Inferior parietal cortex (tissue), 1 donor: ENCODE data around the gene ARID5A.
A peak's percentile ranks its signal among the peaks of the same experiment; 100 is the strongest.

Source experiments
- DNase-seq: peaks from one replicate; pipeline ENCODE4 v3.0.0-alpha.2; 2016; ENCODE audit errors: extremely low spot score

ARID5A gene

DNA sequence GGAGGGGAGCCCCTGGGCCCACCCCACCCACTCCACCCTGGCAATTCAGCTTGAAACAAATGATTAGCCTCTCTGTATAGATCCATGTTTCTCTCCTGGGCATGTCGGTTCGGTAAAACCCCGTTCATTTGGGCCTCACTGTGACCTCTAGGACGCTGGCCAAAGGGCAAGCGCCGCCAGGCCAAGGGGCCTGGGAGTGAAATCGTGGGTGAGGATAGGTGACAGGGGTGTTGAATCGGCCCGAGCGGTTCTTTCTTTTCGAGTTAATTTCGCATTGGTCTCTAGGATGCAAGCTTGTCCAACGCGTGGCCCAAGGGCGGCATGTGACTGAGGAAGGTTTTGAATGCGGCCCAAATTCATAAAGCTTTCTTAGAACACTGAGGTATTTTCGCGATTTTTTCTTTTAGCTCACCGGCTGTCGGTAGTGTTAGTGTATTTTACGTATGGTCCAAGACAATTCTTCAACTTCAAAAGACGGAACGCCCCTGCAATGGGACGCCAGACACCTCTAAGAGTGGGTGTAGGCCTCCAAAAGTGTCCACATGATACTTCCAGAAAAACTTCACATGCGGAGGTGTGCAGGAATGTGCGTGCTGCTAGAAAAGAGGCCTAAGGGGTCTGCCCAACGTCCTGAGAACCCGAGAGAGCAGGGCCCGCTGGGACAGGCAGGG lies 9.8 kb upstream of the ARID5A start:
- DNase-seq, result no peak

DNA sequence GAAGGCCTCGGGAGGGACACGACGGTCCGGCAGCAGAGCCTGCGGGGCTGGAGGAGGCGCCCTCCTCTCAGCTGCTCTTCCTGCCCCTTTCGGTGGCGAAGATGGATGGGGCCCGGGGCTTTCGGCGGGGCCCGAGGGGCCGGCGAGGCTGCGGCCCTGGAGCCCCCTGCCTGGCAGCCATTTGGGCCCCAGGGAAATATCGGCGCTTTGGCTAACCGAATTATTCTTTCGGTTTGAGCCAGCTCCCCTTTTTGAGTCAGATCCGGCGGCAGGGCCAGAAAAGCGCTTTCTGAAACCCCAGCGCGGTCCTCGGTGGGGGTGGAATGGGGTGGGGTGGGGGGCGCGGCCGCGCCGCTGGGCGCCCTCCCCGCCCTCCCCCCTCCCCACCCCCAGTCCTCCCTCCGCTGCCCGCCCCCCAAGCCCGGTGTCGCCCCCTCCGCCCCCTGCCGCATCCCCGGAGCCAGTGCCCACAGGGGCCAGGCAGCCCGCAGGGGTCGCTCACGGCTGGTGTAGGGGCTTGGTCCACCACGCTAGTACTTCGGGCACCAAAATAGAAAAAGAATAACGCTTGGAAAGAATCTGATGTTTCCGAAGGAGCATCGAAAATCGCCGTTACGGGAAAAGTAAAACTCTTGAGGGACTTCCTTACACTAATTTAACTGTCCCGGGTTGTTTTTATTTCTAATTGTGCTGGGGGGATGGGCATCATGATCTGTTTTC lies 9.1 kb upstream of the ARID5A start:
- no peak for DNase-seq

DNA sequence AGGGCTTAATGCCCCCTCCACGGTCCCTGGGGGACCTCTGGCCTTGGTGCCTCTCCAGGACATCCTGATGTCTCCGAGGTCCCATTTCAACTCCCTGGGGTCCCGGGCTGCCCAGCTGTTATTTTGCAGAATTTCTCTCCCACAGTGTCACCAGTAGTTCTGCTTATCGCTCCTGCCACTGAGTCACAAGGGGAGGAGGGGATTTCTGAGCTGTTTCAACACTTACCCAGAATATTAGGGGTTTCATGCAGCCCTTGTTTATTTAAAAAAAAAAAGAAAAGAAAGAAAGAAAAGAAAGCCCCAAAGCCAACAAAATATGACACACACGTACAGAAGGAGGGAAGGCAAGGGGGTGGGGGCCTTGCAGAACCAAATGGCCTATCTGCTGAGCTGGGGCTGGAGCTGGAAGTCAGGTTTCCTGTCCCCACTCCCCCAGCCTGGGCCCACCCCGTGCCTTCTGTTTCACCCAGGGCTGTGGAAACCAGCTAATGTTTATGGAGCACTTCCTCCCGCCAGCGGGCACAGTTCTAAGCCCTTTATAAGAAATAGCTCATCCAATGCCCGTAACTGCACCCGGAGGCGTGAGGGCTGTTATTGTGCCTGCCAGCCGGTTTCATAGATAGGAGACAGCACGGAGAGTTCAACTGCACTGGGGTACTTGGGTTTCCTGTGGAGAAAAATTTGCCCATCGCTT lies 8.4 kb upstream of the ARID5A start:
- no peak for DNase-seq

DNA sequence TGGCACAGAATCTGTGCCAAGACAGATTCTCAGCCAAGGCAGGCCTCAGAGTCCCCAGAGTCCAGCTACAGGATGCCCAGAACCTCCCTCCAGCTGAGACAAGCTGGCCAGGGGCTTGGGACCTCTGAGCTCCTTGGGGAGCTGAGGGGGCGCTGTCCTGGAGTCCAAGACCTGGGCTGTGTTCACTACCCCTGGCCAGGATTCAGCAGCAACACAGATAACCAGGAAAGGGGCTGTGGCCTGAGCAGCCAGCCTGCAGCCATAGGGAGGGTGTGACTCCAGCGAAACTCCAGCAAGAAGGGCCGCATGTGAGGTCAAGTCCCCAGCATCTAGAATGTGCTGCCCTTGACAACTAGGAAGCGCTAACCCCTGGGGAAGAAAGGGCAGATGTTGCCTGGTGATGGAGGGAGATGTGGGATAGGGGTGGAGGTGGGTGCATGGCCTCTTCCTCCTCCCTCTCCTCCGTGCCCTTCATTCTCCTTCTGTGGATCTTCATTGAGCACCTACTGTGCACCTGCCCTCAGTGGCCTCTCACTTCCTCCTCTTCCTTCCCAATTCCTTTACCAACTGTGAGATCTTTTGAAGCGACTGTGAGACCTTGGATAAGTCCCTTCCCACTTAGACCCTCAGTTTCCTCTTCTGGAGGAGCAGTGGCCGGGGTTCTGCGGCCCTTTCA lies 7.7 kb upstream of the ARID5A start:
- DNase-seq, result no peak

DNA sequence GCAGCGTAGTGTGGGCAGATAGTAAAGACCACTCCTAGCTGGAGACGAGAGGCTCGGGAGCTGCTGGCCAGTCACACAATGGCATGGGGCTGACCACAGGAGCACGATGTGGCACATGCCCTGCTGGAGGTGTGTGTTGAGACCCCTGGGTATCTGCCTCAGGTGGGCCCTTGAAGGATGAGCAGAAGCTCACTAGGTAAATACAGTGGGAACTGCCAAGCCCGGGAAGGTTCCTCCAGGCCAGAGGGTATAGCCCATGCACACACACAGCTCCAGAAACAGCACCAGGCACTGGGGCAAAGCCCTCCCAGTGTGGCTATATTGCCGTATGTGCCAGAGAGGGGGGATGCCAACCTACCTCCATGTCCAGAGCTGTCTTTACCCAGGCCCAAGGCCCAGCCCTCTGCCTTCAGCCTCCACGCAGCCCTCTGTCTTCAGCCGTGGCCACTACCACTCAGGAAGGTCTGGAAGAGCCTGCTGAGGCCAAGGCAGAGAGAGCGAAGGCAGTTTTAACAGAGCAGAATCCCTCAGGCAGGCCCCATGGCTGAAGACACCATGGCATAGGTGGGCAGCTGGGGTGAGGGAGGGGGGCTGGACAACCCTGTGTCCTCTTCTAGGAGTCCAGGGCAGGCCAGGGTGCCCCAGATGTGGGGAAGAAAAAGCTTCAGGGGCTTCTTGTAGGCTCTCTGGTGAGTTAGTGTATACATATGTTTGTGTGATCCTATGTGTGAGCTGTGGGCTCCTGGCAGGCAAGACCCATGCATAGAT lies 7.0 kb upstream of the ARID5A start:
- no peak for DNase-seq

DNA sequence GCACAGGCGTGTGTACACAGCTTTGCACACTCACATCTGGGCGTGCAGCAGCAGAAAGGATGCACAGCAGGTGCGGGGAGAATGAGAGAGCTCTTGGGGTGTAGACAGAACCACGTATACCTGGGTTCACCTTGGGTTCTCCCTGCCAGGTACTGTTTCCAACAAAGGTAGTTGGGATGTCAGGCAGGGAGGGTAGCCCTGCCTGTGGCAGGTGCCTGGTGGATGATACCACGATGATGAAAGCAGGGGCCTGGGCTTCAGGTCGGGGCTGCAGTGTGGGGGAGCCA lies 6.5 kb upstream of the ARID5A start:
- DNase-seq, result no peak

DNA sequence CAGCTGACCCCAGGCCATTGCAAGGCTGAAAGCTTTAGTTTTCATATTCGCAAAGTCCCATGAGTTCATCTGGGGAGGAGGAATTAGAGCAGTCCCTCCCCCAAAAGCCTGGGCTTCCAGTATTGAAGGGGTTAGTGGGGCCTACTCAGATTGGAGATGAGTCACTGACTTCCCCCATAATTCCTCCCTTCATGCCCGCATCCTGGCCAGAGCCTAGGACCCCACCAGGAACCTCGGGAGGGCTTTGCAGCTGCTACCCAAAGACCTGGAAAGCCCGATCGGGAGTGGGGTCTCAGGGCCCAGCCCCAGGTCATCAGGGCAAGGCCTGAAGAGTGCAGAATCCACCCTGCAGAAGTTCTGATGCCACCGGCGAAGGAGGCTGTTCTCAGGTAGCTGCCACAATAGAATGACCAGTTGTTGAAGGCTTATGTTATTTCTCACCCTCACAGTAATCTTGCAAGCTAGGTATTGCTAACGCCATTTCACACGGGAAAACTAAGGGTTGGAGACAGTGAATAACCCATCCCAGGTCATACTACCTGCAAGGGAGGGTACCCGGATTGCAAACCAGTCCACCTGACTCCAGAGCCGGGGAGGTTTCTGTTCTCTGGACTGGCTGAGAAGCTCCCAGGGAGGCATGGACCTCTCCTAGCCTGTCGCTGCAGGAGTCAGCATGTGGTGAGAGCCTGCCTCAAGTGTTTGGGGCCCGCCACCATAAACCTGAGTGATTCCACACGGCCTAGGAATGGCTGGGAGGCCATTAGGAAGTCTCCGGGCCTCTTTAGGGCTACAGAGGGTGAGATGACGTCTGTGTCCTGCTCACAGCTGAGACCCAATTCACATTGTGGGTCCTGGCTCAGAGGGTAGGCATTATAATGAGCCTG lies 5.8 kb upstream of the ARID5A start:
- no peak for DNase-seq

DNA sequence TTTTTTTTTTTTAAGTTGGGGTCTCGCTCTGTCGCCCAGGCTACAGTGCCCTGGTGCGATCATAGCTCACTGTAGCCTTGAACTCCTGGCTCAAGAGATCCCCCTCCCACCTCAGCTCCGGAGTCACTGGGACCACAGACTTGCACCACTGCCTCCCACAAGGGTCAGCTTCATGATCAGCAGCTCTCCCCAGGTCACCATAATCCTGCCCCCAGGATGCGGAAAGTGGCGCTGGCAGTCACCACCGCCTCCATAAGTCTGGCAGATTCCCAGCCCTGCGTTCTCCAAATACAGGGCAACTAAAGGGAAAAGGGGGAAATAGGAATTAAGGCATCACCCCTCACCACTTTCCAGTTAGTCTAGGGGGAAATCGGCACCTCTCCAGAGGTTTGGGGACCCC lies 5.2 kb upstream of the ARID5A start:
- DNase-seq, result no peak

DNA sequence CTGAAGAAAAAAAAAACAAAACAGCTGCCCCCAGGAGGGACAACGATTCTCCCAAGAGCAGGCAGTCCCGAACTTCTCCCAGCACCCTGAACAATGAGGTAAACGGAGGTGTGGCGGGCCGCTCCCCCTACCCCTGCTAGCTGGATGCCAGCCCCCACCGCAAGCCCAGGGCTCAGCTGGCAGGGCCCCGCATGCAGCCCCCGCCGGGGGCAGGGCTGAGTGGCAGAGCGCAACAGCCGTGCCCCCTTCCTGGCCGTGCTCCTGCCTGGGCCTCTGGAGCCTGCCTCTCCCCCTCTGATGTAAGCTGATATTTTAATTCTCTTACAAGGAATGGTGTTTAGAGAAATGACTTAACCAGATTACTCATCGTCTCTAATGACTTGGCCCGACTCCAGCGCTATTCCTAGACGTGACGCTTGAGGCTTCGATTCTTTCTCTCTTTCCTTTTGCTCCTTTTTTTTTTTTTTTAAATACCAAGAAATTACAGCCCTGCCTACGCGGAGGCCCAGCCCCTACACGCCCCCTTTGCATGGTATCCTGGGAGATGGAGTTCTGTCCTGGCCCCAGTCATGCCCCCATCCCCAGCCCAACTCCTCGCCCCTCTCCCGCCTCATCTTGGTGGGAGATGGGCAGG lies 4.6 kb upstream of the ARID5A start:
- DNase-seq, result peak; percentile 85

DNA sequence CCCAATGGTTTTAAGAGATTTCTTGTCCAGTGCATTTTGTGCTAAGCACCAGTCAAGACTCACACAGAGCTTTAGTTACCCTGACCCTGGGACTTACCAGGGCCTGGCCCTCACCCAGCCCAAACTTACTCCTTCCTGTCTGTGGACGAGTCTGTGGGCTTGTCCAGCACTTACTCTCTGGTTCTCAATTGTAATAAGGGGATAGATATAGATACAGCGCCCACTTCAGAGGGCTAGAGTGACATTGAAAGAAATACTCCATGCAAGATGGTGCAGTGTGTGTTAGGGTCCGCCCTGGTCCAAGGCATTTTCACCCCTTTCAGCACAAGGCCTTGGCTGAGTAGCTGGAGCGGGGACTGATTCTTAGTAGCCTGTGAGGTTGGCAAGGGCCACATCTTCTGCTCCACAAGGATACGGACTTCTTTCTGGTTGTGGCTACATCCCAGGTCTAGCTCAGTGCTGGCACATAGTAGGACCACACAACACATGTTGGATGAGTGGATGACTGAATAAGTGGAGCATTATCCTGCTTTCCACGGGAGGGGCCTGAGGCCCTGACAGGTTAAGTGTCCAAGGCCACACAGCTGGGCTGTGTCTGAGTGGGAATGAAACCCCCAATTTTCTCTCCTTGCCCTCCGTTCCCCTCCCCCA lies 3.8 kb upstream of the ARID5A start:
- no peak for DNase-seq

DNA sequence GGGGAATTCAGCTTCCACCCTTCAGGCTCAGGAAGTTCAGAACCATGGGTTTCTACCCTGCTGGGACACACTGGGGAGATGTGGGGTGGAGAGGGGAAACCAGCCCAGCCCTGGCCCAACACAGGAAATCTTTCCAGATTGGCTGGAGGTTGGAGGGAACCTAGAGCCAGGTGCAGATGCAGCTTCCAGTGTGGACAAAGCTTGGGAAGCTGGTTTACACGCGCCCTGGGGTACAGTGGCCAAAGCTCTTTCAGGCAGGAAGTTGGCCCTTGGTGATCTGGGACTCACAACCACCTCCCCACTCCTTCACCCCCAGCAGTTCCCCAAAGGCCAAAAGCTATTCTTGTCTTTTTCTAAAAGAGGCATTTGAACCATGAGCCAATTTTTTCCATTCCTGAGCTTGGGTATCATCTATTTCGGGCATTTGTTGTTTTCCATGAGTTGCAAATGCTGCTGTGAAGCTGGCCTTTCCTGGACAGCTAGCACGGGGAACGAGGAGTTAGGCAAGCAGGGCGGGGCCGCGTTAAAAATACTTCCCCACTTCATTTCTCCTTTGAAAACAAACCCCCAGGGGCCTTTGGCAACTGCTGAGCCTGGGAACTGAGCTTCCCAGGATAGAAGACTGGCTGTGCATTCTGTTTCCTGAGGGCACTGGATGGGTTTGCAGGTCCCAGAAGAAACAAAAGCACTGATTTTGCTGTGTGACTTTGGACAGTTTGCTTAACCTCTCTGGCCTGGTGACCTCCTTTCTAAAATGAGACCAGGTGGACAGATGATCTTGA lies 3.1 kb upstream of the ARID5A start:
- peak; percentile 39 for DNase-seq

DNA sequence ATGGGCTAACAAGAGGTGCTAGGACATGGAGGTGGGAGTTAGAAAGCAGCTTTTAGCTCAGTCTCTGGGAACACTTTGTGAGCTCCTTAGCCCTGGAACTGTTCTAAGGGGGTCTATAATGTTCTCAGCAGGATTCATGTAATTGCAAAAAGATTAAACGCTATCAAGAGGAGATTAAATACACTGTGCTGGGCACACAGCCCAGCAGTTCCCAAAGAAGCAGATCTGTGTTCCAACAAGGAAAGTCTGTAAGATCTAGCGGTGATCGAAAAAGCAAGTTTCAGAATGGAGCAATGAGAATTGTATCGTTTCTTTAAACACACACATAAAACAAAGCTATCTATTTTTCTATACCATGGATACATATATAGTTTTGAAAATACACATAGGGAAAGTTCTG lies 2.4 kb upstream of the ARID5A start:
- peak; percentile 29 for DNase-seq

DNA sequence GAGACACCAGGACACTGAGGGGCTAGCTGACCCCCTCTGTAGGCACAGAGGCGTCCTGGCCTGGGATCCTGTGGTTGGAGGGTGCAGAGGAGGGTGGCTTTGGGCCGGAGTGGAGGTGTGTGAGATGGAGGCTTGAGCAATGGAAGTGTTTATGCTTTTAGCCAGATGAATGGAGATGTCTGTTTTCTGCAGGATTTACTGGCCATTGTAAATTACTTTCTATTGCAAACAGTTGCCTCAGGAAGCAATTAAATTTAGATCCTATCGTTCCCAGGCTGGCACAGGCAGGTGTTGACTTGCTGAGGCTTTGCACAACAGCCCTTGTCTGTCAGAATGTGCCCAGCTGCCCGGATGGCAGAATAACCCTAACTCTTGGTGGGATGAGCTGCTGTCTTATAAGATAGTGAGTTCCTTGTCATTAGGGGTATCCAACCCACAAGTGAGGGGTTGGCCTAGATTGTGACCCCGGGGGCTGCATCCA lies 1.8 kb upstream of the ARID5A start:
- no peak for DNase-seq

DNA sequence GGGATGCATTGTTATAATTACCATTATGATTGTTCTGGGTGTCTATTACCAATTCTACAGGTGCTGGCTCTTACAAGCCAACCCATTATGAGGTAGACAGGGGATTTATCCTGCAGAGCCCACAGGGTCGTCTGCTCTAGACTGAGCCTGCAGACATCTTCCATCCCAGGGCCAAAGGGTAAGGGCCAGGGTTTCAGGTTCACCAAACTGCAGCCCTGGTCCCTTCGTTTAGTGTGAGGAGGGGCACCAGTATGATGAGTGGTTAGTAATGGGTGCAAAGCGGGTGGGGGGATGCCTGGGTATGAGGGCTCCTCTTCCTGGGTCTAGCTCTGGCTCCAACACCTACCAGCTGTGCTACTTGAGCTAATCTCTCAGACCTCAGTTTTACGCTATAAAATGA lies 1.2 kb upstream of the ARID5A start:
- DNase-seq, result no peak

DNA sequence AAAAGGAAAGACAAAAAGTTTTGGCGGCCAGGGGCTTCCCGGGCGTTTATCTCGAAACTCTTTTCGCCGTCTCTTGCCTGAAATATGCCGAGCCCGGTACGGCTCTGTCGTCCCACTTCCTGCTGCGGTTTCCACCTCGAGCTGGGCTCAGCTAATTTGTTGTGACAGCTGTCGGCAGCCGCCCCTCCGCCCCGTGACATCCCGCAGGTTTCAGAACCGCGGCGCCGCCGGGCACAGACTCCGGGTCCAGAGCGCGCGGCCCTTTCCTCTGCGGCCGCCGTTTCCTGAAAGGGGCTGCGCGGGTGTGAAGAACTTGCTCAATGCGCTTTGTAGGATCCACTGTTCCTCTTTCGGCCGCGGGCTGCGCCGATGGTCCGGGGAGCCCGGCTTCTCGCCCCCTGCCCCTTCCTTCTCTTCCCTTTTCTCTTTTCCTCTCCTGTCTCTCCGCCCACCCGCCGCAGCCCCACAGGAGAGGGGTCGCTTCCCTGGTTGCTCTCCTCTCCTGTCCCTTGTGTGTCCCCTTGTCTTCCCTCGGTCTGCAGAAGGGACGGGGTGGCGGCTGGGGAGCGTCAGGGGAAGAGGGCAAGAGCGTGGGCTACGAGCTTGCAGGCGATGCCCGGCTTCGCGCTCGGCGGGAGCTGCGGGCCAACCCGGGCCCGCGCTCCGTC lies 648 bp downstream of the ARID5A start:
- DNase-seq, result peak; percentile 42

DNA sequence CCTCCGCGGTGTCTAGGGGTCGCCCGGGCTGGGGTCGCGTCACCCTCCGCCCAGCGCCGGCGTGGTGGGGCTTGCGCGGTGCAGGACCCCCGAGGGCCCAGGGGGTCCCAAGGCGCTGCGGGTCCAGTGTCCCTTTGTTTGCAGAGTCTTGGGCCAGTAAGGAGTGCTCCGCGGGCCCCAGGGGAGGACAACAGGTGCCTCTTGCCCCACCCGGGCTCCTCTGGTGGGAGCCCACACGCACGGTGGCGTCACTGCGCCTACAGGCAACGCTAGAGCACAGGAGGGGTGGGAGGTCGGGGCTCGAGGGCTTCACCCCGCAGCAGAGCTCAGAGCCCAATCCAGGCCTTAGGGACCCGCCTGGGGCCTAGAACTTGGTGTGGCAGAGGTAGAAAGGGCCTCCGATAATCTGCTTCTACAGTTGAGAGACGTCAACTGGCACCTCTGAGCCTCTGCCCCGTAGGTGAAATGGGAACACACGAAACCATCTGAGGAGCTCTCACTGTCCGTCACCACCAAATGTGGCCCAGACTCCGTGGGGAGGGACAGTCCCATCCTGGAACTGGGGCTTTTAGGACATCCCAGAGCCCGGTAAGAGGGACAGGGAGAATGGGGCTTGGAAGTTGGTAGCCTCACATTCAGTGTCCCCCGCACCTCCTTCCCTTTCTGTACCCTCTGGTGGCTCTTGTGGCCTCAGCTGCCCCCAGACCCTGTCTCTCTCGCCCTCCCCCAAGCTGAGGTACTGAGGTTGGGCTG lies 1.4 kb downstream of the ARID5A start:
- DNase-seq, result no peak

DNA sequence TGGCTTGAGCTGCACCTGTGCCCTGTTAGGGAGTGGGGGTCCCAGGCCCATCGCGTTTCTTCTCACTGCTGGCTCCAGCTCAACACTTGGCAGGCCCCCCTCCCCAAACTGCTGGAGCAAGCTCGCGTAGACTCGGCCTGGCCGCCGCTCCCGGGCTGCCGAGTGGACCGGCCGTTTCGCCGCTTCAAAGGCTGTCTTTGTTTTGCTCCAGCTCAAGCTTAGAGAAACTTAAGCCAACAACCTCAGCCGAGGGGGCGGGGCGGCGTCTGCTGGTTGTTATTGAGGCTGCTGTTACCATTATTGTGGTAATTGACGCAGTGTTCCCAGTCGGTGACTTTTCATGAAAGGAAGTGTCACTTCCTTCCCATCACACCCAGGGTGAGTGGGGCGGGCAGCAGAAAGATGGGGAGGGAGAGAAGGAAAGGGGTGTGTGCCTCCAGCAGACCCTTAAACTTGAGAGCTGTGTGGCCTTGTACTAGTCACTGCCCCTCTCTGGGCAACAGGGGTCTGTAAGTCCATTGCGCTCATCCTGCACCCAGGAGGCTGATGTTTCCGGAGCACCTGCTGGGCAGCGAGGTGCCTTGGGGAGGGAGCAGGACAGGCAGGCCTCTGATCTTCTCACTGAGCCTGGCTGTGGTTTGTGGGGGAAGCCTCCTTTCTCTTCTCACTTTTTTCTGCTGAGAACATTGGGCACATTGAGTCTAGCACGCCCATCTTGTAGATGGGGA lies 2.1 kb downstream of the ARID5A start:
- peak; percentile 43 for DNase-seq
